ENCODE measurements around the gene CCNY. TPM values are rescaled to one million over a fixed set of nuclear protein-coding genes. Genes with fewer than 3 reads are reported as not detected.
A peak's percentile ranks its signal among the peaks of the same experiment; 100 is the strongest.

The CCNY gene
- total RNA-seq, 1 experiment from 2014 or later: 59.1 TPM

DNA sequence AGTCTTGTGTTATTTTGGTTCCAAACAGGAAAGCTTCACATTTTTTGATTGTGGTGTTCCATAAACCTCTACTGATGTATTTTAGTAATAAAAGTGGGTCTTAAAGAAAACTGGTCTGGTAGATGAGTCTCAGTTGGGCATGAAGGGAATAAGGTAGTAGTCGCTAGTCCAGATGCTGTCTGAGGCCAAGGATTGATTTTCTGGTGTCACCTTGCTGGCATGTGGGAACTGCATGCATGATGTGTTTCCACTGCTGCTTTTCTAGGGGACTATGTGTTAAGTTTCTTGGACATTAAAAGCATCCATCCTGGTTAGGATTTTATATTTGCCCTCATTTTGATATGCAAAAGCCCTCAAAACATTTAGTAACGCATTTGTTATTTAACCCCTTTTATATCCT lies 145.1 kb downstream of the CCNY start:
- H3K36me3 Mint-ChIP-seq (ENCODE audit: insufficient read depth, unreplicated experiment): peaks cover 2% of the 10 kb centered on the region
- intact Hi-C loops (cut with micrococcal nuclease; ENCODE audit: unreplicated experiment): no loop called here
- H3K9me3 Mint-ChIP-seq (ENCODE audit: low read depth, unreplicated experiment): no peaks in the 10 kb centered on the region
- DNase-seq: no peak
- no peaks in the 10 kb centered on the region for H3K27me3 Mint-ChIP-seq (ENCODE audit: unreplicated experiment)
- no peak overlapping the region for H3K27ac Mint-ChIP-seq (ENCODE audit: unreplicated experiment)
- BruUV-seq (replicated peaks): no TSS peak
- peaks cover 21% of the 10 kb centered on the region for H3K4me1 Mint-ChIP-seq (ENCODE audit: low read depth, unreplicated experiment)
- CTCF ChIA-PET: no interaction called here
- TF ChIP-seq, protein P1, sequence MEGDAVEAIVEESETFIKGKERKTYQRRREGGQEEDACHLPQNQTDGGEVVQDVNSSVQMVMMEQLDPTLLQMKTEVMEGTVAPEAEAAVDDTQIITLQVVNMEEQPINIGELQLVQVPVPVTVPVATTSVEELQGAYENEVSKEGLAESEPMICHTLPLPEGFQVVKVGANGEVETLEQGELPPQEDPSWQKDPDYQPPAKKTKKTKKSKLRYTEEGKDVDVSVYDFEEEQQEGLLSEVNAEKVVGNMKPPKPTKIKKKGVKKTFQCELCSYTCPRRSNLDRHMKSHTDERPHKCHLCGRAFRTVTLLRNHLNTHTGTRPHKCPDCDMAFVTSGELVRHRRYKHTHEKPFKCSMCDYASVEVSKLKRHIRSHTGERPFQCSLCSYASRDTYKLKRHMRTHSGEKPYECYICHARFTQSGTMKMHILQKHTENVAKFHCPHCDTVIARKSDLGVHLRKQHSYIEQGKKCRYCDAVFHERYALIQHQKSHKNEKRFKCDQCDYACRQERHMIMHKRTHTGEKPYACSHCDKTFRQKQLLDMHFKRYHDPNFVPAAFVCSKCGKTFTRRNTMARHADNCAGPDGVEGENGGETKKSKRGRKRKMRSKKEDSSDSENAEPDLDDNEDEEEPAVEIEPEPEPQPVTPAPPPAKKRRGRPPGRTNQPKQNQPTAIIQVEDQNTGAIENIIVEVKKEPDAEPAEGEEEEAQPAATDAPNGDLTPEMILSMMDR (IDR thresholded peaks at IDR 0.05; ENCODE audit: unreplicated experiment): no peak
- H3K4me3 Mint-ChIP-seq (ENCODE audit: low read depth, unreplicated experiment): no peak overlapping the region

DNA sequence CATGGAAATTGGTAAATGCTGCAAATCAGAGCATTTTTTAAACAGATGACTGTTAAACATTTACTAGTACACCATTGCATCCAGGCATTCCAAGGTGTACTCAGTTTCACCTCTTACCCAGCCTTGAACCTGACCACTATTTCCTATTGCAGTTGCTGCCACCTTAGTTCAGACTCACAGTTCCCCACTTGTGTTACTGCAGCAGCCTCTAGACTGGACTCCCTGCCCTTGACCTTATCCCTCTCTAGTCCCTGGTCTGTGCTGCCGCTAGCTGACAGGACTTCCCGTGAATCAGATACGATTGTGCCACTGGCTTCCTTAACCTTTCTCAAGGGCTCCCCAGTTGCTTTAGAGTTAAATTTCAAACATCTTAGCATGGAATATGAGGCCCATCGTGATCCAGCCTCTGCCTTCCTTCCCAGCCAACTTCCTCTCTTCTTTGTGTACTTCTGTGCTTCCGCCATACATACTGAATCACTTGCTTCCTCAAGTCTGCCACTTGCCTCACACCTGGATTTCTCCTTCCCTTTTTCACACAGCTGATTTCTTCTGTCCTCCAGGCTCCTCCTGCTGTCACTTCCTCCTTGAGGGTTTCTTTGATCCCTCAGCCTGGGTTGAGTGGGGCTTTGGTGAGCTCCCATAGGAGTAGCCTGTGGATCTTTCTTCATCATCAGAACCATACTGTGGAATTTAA lies 150.1 kb downstream of the CCNY start:
- peaks cover 6% of the 10 kb centered on the region for H3K36me3 Mint-ChIP-seq (ENCODE audit: insufficient read depth, unreplicated experiment)

DNA sequence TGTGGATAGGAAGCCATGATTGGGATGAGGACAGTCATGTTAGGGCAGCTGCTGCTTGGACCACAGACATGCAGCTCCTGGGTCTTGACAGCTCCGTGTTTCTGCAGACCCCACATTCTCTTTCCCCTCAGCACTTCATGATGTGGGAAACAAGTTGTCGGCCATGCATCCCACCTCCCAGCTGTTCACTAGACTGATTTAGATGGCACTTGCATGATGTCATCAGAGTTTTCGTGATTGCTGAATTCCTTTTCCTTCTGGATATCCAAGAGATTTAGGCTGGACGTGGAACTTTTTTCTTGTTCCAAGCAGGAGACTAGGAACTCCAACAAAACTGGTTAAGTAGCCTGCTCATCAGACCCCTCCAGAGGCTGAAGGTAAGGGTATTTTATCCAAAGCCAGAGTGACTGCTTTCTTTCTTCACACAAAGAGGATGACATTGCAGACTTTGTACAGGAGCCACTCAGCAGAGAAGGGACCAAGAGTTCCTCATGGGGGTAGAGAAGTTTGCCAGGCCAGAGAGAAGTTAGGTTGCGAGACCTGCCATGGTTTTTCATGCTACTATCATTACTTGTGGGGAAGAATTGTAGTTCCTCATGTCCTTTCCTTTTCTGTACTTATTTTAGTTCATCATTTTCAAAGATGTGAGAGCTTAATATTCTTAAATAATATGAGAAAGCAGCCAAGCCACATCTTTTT lies 151.2 kb downstream of the CCNY start:
- BruUV-seq (replicated peaks): no TSS peak
- CTCF ChIA-PET: no interaction called here
- Mint-ChIP-seq H3K27ac (ENCODE audit: unreplicated experiment) (no peak overlapping the region), H3K27me3 (ENCODE audit: unreplicated experiment) (no peaks in the 10 kb centered on the region), H3K36me3 (ENCODE audit: insufficient read depth, unreplicated experiment) (peaks cover 6% of the 10 kb centered on the region), H3K9me3 (ENCODE audit: low read depth, unreplicated experiment) (no peaks in the 10 kb centered on the region), H3K4me3 (ENCODE audit: low read depth, unreplicated experiment) (no peak overlapping the region), H3K4me1 (ENCODE audit: low read depth, unreplicated experiment) (peaks cover 24% of the 10 kb centered on the region)
- TF ChIP-seq, protein P1 (IDR thresholded peaks at IDR 0.05; ENCODE audit: unreplicated experiment): no peak
- no peak for DNase-seq
- intact Hi-C loops (cut with micrococcal nuclease; ENCODE audit: unreplicated experiment): no loop called here

More for the DNA sequence above, 150.1 kb downstream of the CCNY start:
- no peak overlapping the region for H3K4me3 Mint-ChIP-seq (ENCODE audit: low read depth, unreplicated experiment)
- DNase-seq: no peak
- H3K4me1 Mint-ChIP-seq (ENCODE audit: low read depth, unreplicated experiment): peaks cover 23% of the 10 kb centered on the region
- no TSS peak for BruUV-seq (replicated peaks)
- H3K9me3 Mint-ChIP-seq (ENCODE audit: low read depth, unreplicated experiment): no peaks in the 10 kb centered on the region
- H3K27ac Mint-ChIP-seq (ENCODE audit: unreplicated experiment): peak overlapping the region; percentile 42
- CTCF ChIA-PET: interaction anchor here (0.6 kb wide), 1 partner anchor 1928 kb away, joined by 3 read pairs; no protein-coding TSS in a partner anchor
- intact Hi-C loops (cut with micrococcal nuclease; ENCODE audit: unreplicated experiment): no loop called here
- TF ChIP-seq, protein P1 (IDR thresholded peaks at IDR 0.05; ENCODE audit: unreplicated experiment): no peak
- H3K27me3 Mint-ChIP-seq (ENCODE audit: unreplicated experiment): no peaks in the 10 kb centered on the region

DNA sequence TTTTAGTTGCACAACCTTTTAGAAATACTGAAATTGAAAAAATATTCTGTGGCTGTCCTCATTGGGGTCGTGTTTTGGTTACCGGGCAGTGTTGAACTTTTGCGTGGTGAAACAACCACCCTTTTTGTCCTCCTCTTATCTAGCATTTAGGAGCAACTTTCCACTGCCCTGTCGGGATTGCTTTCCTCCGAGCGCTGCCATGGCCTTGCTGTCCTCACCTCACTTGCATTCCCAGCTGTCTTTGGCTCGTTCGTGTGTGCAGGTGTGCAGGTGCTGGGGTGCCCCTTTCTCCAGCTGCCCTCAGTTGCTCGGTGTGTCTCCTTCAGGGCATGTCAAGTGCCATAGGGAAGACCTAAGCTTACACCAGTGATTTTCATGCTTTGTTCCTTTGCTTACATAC lies 151.9 kb downstream of the CCNY start:
- CTCF ChIA-PET: no interaction called here
- H3K27ac Mint-ChIP-seq (ENCODE audit: unreplicated experiment): no peak overlapping the region
- TF ChIP-seq, protein P1 (IDR thresholded peaks at IDR 0.05; ENCODE audit: unreplicated experiment): no peak

More for the DNA sequence above, 151.9 kb downstream of the CCNY start:
- peaks cover 6% of the 10 kb centered on the region for H3K36me3 Mint-ChIP-seq (ENCODE audit: insufficient read depth, unreplicated experiment)
- no TSS peak for BruUV-seq (replicated peaks)
- no peaks in the 10 kb centered on the region for H3K27me3 Mint-ChIP-seq (ENCODE audit: unreplicated experiment)
- no peak overlapping the region for H3K4me3 Mint-ChIP-seq (ENCODE audit: low read depth, unreplicated experiment)
- intact Hi-C loops (cut with micrococcal nuclease; ENCODE audit: unreplicated experiment): no loop called here
- H3K4me1 Mint-ChIP-seq (ENCODE audit: low read depth, unreplicated experiment): peaks cover 32% of the 10 kb centered on the region
- DNase-seq: no peak
- H3K9me3 Mint-ChIP-seq (ENCODE audit: low read depth, unreplicated experiment): no peaks in the 10 kb centered on the region

Data from Calu3 (cell line).